HepG2 (cell line): ENCODE data around the gene S100A6. TPM values are rescaled to one million over a fixed set of nuclear protein-coding genes. Genes with fewer than 3 reads are reported as not detected.

Source experiments
- ATF5 ChIP-seq: sonication (generic); formaldehyde crosslinking; IDR thresholded peaks from 2 replicates; pipeline ENCODE4 v1.4.0; 2020; ENCODE audit warnings: mild to moderate bottlenecking, low read depth, missing genetic modification reagents
- DPF2 ChIP-seq: sonication (generic); formaldehyde crosslinking; IDR thresholded peaks from 2 replicates; pipeline ENCODE4 v1.4.0; 2020; ENCODE audit warnings: mild to moderate bottlenecking, low read depth, missing genetic modification reagents, borderline replicate concordance
- ELF1 ChIP-seq: sonication (generic); formaldehyde crosslinking; IDR thresholded peaks from 2 replicates; pipeline ENCODE4 v1.4.0; 2020; ENCODE audit warnings: missing genetic modification reagents
- ELF4 ChIP-seq: sonication (generic); formaldehyde crosslinking; IDR thresholded peaks from 2 replicates; pipeline ENCODE4 v1.5.0; 2020; ENCODE audit warnings: missing genetic modification reagents, mild to moderate bottlenecking, moderate library complexity, borderline replicate concordance
- HBP1 ChIP-seq: IDR thresholded peaks from 2 replicates; pipeline ENCODE4 v1.6.1; 2016; ENCODE audit warnings: low read depth, control low read depth
- RELA ChIP-seq: sonication (generic); formaldehyde crosslinking; IDR thresholded peaks from 2 replicates; pipeline ENCODE4 v1.4.0; 2020; ENCODE audit warnings: missing genetic modification reagents
- SAP130 ChIP-seq: IDR thresholded peaks from 2 replicates; pipeline ENCODE4 v1.6.1; 2016; ENCODE audit warnings: low read depth
- SNAI1 ChIP-seq: sonication (generic); formaldehyde crosslinking; IDR thresholded peaks from 2 replicates; pipeline ENCODE4 v1.5.0; 2020; ENCODE audit warnings: mild to moderate bottlenecking, missing genetic modification reagents, borderline replicate concordance
- YY1 ChIP-seq: IDR thresholded peaks from 2 replicates; pipeline ENCODE4 v1.6.1; 2011; ENCODE audit warnings: low read length, low read depth, moderate library complexity, mild to moderate bottlenecking; ENCODE audit not compliant: insufficient read depth, insufficient replicate concordance
- ZFYVE20 ChIP-seq: sonication (generic); formaldehyde crosslinking; IDR thresholded peaks from 2 replicates; pipeline ENCODE4 v1.8.0; 2023; ENCODE audit warnings: low read depth, mild to moderate bottlenecking, moderate library complexity, missing genetic modification reagents, borderline replicate concordance
- ZHX1 ChIP-seq: sonication (generic); formaldehyde crosslinking; IDR thresholded peaks from 2 replicates; pipeline ENCODE4 v1.8.1; 2022; ENCODE audit warnings: low read depth, mild to moderate bottlenecking, missing genetic modification reagents
- ZNF235 ChIP-seq: sonication (generic); formaldehyde crosslinking; IDR thresholded peaks from 2 replicates; pipeline ENCODE4 v1.8.1; 2023; ENCODE audit warnings: mild to moderate bottlenecking, missing genetic modification reagents, borderline replicate concordance
- ZNF318 ChIP-seq: sonication (generic); formaldehyde crosslinking; IDR thresholded peaks from 2 replicates; pipeline ENCODE4 v1.4.0; 2020; ENCODE audit warnings: mild to moderate bottlenecking, missing genetic modification reagents
- ZNF558 ChIP-seq: sonication (generic); formaldehyde crosslinking; IDR thresholded peaks from 2 replicates; pipeline ENCODE4 v1.9.0; 2022; ENCODE audit warnings: mild to moderate bottlenecking, missing genetic modification reagents, borderline replicate concordance
- ZNF660 ChIP-seq: sonication (generic); formaldehyde crosslinking; IDR thresholded peaks from 2 replicates; pipeline ENCODE4 v1.5.1; 2020; ENCODE audit warnings: mild to moderate bottlenecking, low read depth, missing genetic modification reagents, borderline replicate concordance
- polyA plus RNA-seq, 8 experiments: library from polyadenylated mRNA; depleted of rRNA in 3 of 8; stranded (reverse) in 7 of 8; unstranded in 1 of 8; fragments of >200 nt; fragmentation: Illumina TruSeq in 4 of 8; extraction: Trizol in 4 of 8; gene quantifications; 2 replicates each; pipeline versions ENCODE4 v1.2.1 to v1.2.3, GENCODE V29; 2011 to 2016; ENCODE audit warnings: low read depth in 4 of 8, missing spikeins in 1 of 8, mixed read lengths in 1 of 8; ENCODE audit not compliant: insufficient read depth in 1 of 8
- total RNA-seq, 5 experiments: library from RNA; depleted of rRNA; stranded (reverse); fragments of >200 nt; fragmentation: Illumina TruSeq; extraction: Trizol; gene quantifications; 2 replicates each; pipeline ENCODE4 v1.2.3, GENCODE V29; 2016; ENCODE audit warnings: low read depth in 1 of 5

The S100A6 gene
- total and polyA plus RNA-seq, 2 of the 13 experiments (the other 11 are each of a cell fraction or from before 2014, with no cell fraction given): 72.9 to 85.0 TPM

GRCh38 chr1:153568367-153569099 is 32.7 kb upstream of the S100A6 start (continued):
- TF ChIP-seq ZFYVE20 (CRISPR knock-in tag) (no peak), ELF1 (no peak; the same call in 1 of the 2 replicates), ELF4 (no peak), SNAI1 (CRISPR knock-in tag) (no peak), SAP130 (peak; percentile 73), HBP1 (no peak), ZNF660 (CRISPR knock-in tag) (no peak), ZHX1 (CRISPR knock-in tag) (no peak), YY1 (peak; percentile 56), ZNF235 (CRISPR knock-in tag) (0 out of 2 replicates have a peak, but pooled peaks have one; percentile 59), ATF5 (CRISPR knock-in tag) (no peak), ZNF318 (CRISPR knock-in tag) (no peak; the same call in 1 of the 2 replicates), ZNF558 (CRISPR knock-in tag) (no peak), RELA (CRISPR knock-in tag) (no peak), DPF2 (CRISPR knock-in tag) (no peak)
